H9 (cell line): ENCODE measurements around the gene KAT6B. TPM values are rescaled to one million over a fixed set of nuclear protein-coding genes. Genes with fewer than 3 reads are reported as not detected.

Source experiments
- DNase-seq: peaks from one replicate; pipeline ENCODE4 v3.0.0-alpha.2; 2017
- H2AFZ ChIP-seq: one replicate; pipeline ENCODE4 v1.6.1; 2013; ENCODE audit warnings: mild to moderate bottlenecking, low read length, control low read depth, moderate library complexity
- H2AK5ac ChIP-seq: 2 replicates; pipeline ENCODE4 v1.6.1; 2013; ENCODE audit warnings: low read length, control low read depth, mixed read lengths; ENCODE audit not compliant: insufficient read length
- H2BK120ac ChIP-seq: one replicate; pipeline ENCODE4 v1.6.1; 2013; ENCODE audit warnings: low read depth, mild to moderate bottlenecking, low read length, control low read depth, inconsistent platforms; ENCODE audit not compliant: poor library complexity, severe bottlenecking
- H2BK12ac ChIP-seq: 2 replicates; pipeline ENCODE4 v1.6.1; 2013; ENCODE audit warnings: low read length, control low read depth, mixed read lengths, low read depth; ENCODE audit not compliant: insufficient read length
- H2BK15ac ChIP-seq: 2 replicates; pipeline ENCODE4 v1.6.1; 2013; ENCODE audit warnings: low read depth, low read length, control low read depth
- H2BK20ac ChIP-seq: one replicate; pipeline ENCODE4 v1.6.1; 2013; ENCODE audit warnings: low read depth, mild to moderate bottlenecking, low read length, control low read depth, inconsistent platforms; ENCODE audit not compliant: poor library complexity, severe bottlenecking
- H2BK5ac ChIP-seq: 2 replicates; pipeline ENCODE4 v1.6.1; 2013; ENCODE audit warnings: low read length, control low read depth, mixed read lengths; ENCODE audit not compliant: insufficient read length
- H3K14ac ChIP-seq: 2 replicates; pipeline ENCODE4 v1.6.1; 2013; ENCODE audit warnings: low read length, control low read depth; ENCODE audit not compliant: insufficient read depth
- H3K18ac ChIP-seq: 2 replicates; pipeline ENCODE4 v1.6.1; 2013; ENCODE audit warnings: low read depth, mild to moderate bottlenecking, mixed read lengths, low read length, control low read depth; ENCODE audit not compliant: insufficient read length
- H3K23ac ChIP-seq: 2 replicates; pipeline ENCODE4 v1.6.1; 2013; ENCODE audit warnings: low read length, control low read depth, mixed read lengths, low read depth; ENCODE audit not compliant: insufficient read length
- H3K23me2 ChIP-seq: 2 replicates; pipeline ENCODE4 v1.6.1; 2013; ENCODE audit warnings: low read depth, mild to moderate bottlenecking, mixed read lengths, low read length, control low read depth; ENCODE audit not compliant: insufficient read length, poor library complexity, severe bottlenecking
- H3K27ac ChIP-seq: 2 replicates; pipeline ENCODE4 v1.5.1; 2013; ENCODE audit warnings: low read length, control low read depth, mixed read lengths, low read depth; ENCODE audit not compliant: insufficient read length
- H3K27me3 ChIP-seq: 2 replicates; pipeline ENCODE4 v1.6.1; 2013; ENCODE audit warnings: low read length, control low read depth, inconsistent platforms; ENCODE audit not compliant: insufficient read depth
- H3K4ac ChIP-seq: 2 replicates; pipeline ENCODE4 v1.6.1; 2013; ENCODE audit warnings: low read depth, mild to moderate bottlenecking, control low read depth, inconsistent platforms, low read length, moderate library complexity
- H3K4me1 ChIP-seq: 2 replicates; pipeline ENCODE4 v1.6.1; 2013; ENCODE audit warnings: low read length, control low read depth, inconsistent platforms; ENCODE audit not compliant: insufficient read depth
- H3K4me2 ChIP-seq: 2 replicates; pipeline ENCODE4 v1.6.1; 2013; ENCODE audit warnings: low read length, control low read depth, mixed read lengths; ENCODE audit not compliant: insufficient read length, insufficient read depth
- H3K56ac ChIP-seq: 2 replicates; pipeline ENCODE4 v1.6.1; 2013; ENCODE audit warnings: low read depth, mild to moderate bottlenecking, mixed read lengths, low read length, control low read depth; ENCODE audit not compliant: insufficient read length
- H3K79me1 ChIP-seq: 2 replicates; pipeline ENCODE4 v1.6.1; 2013; ENCODE audit warnings: low read depth, mild to moderate bottlenecking, moderate library complexity, low read length, control low read depth, inconsistent platforms; ENCODE audit not compliant: insufficient read depth, poor library complexity, severe bottlenecking
- H3K79me2 ChIP-seq: 2 replicates; pipeline ENCODE4 v1.6.1; 2013; ENCODE audit warnings: low read length, control low read depth, inconsistent platforms; ENCODE audit not compliant: insufficient read depth
- H3K9ac ChIP-seq: 2 replicates; pipeline ENCODE4 v1.6.1; 2013; ENCODE audit warnings: low read length, control low read depth, mixed read lengths; ENCODE audit not compliant: insufficient read length; ENCODE audit errors: extremely low read depth
- H3K9me3 ChIP-seq: one replicate; pipeline ENCODE4 v1.6.1; 2013; ENCODE audit warnings: low read depth, low read length, inconsistent platforms; ENCODE audit not compliant: control insufficient read depth
- H3T11ph ChIP-seq: one replicate; pipeline ENCODE4 v1.6.1; 2013; ENCODE audit warnings: mild to moderate bottlenecking, low read length, control low read depth, inconsistent platforms
- H4K20me1 ChIP-seq: one replicate; pipeline ENCODE4 v1.6.1; 2013; ENCODE audit not compliant: control insufficient read depth, insufficient read length, insufficient read depth
- H4K5ac ChIP-seq: 2 replicates; pipeline ENCODE4 v1.6.1; 2013; ENCODE audit warnings: low read depth, mild to moderate bottlenecking, mixed read lengths, low read length, control low read depth; ENCODE audit not compliant: insufficient read length
- H4K8ac ChIP-seq: replicated peaks from 2 replicates; pipeline ENCODE4 v1.6.1; 2013; ENCODE audit warnings: low read length, control low read depth, mixed read lengths, low read depth; ENCODE audit not compliant: insufficient read length
- H4K91ac ChIP-seq: 2 replicates; pipeline ENCODE4 v1.6.1; 2013; ENCODE audit warnings: low read depth, mild to moderate bottlenecking, moderate library complexity, mixed read lengths, low read length, control low read depth; ENCODE audit not compliant: insufficient read length
- H3K27ac Mint-ChIP-seq, 3 experiments: 2 replicates in 2 of 3; 3 replicates in 1 of 3; pipeline ENCODE4 v1.8.0; 2020 to 2021; ENCODE audit warnings: mixed read lengths in 3 of 3, mild to moderate bottlenecking in 1 of 3, moderate library complexity in 1 of 3
- H3K27me3 Mint-ChIP-seq: 2 replicates; pipeline ENCODE4 v1.8.0; 2021; ENCODE audit warnings: low read depth, mild to moderate bottlenecking, moderate library complexity, mixed read lengths
- H3K36me3 Mint-ChIP-seq, 3 experiments: 2 replicates in 2 of 3; 3 replicates in 1 of 3; pipeline ENCODE4 v1.8.0; 2020 to 2021; ENCODE audit warnings: low read depth in 3 of 3, mixed read lengths in 3 of 3; ENCODE audit not compliant: insufficient read depth in 1 of 3
- H3K4me1 Mint-ChIP-seq, 2 experiments: 2 replicates each; pipeline ENCODE4 v1.8.0; 2020; ENCODE audit warnings: mixed read lengths in 2 of 2
- H3K4me3 Mint-ChIP-seq, 2 experiments: 2 replicates in 1 of 2; 3 replicates in 1 of 2; pipeline ENCODE4 v1.8.0; 2020 to 2021; ENCODE audit warnings: mild to moderate bottlenecking in 2 of 2, mixed read lengths in 2 of 2, moderate library complexity in 1 of 2
- H3K9me3 Mint-ChIP-seq, 2 experiments: 2 replicates in 1 of 2; 3 replicates in 1 of 2; pipeline ENCODE4 v1.8.0; 2020; ENCODE audit warnings: mild to moderate bottlenecking in 2 of 2, mixed read lengths in 2 of 2, moderate library complexity in 1 of 2
- WGBS: extraction: QIAGEN DNeasy Blood & Tissue Kit; methylation state at CpG from one replicate; pipeline ENCODE4 v1.1.7; 2013; ENCODE audit warnings: missing lambda C conversion rate, low lambda C conversion rate, mixed read lengths; ENCODE audit not compliant: insufficient read length; ENCODE audit errors: extremely low coverage; 5-methylcytosine and 5-hydroxymethylcytosine counted together
- total RNA-seq: library from RNA; stranded (reverse); gene quantifications from 2 replicates; pipeline ENCODE4 v1.2.1, GENCODE V29; 2021
- TF ChIP-seq, protein P1 (sequence below): fragments of 200-600 bp; sonication (generic); conservative IDR thresholded peaks from 3 replicates; pipeline ENCODE4 v1.8.0; 2021; ENCODE audit warnings: antibody characterized with exemption, mild to moderate bottlenecking

The KAT6B gene
- total RNA-seq, 1 experiment from 2014 or later = 34.2 TPM

DNA sequence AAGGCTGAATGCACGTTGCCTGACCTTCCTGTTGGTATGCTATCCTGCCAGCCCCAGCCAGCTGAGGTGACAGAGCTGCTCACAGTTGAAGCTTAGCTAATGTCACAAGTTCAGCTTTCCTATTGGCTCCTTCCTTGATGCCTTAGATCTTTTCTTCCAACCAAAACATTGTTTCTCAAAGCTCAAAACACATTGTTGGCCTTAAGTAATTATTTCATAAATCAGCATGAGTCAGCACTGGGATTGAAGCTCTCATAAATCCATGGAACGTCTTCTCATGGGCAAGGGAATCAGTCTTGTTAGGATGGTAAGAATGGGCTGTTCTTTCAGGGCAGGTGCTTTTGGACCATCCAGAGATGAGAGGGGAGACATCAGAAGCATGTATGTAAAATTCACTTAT is 157.0 kb downstream of the KAT6B start:
- Mint-ChIP-seq H3K9me3 (no peaks in the 10 kb centered on the region), H3K4me1 (no peaks in the 10 kb centered on the region), H3K36me3 (peaks cover 0 to 19% (median 7%) of the 10 kb centered on the region in 3 experiments; a peak in 3 of 7 replicates), H3K27ac (no peak overlapping the region), H3K4me3 (no peak overlapping the region), H3K27me3 (no peaks in the 10 kb centered on the region)
- Histone ChIP-seq H2AFZ (no peak overlapping the region), H3K23me2 (no peaks in the 10 kb centered on the region), H2BK20ac (no peak overlapping the region), H3K9me3 (no peaks in the 10 kb centered on the region), H3T11ph (no peak overlapping the region), H3K79me1 (no peaks in the 10 kb centered on the region), H2BK12ac (no peak overlapping the region), H3K14ac (no peak overlapping the region), H3K56ac (no peak overlapping the region), H3K4ac (no peak overlapping the region), H3K79me2 (no peaks in the 10 kb centered on the region), H2BK120ac (no peak overlapping the region), H3K9ac (no peak overlapping the region), H4K91ac (no peak overlapping the region), H3K18ac (no peak overlapping the region), H3K4me2 (no peak overlapping the region), H2BK15ac (no peak overlapping the region), H3K27ac (no peak overlapping the region), H3K4me1 (no peaks in the 10 kb centered on the region), H2BK5ac (no peak overlapping the region), H4K8ac (no peak overlapping the region), H3K23ac (no peak overlapping the region), H4K20me1 (no peaks in the 10 kb centered on the region), H3K27me3 (no peaks in the 10 kb centered on the region), H4K5ac (no peak overlapping the region), H2AK5ac (no peak overlapping the region)
- WGBS = no CpG with 5 or more reads among the region's 2 CpGs
- TF ChIP-seq, protein P1, sequence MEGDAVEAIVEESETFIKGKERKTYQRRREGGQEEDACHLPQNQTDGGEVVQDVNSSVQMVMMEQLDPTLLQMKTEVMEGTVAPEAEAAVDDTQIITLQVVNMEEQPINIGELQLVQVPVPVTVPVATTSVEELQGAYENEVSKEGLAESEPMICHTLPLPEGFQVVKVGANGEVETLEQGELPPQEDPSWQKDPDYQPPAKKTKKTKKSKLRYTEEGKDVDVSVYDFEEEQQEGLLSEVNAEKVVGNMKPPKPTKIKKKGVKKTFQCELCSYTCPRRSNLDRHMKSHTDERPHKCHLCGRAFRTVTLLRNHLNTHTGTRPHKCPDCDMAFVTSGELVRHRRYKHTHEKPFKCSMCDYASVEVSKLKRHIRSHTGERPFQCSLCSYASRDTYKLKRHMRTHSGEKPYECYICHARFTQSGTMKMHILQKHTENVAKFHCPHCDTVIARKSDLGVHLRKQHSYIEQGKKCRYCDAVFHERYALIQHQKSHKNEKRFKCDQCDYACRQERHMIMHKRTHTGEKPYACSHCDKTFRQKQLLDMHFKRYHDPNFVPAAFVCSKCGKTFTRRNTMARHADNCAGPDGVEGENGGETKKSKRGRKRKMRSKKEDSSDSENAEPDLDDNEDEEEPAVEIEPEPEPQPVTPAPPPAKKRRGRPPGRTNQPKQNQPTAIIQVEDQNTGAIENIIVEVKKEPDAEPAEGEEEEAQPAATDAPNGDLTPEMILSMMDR = no peak
- DNase-seq = no peak
